A549 (cell line): ENCODE measurements around the gene TFEB. TPM values are rescaled to one million over a fixed set of nuclear protein-coding genes. Genes with fewer than 3 reads are reported as not detected.

Source experiments
- ATAC-seq, 2 experiments: fragments of 200-7000 bp in 1 of 2; fragments of >200 bp in 1 of 2; cut with Nextera tagmentation in 1 of 2; cut with Tn5 transposase in 1 of 2; 3 replicates each; pipeline versions ENCODE4 v1.8.0 to v1.9.1; 2018 to 2020; ENCODE audit warnings: mild to moderate bottlenecking in 1 of 2, moderate library complexity in 1 of 2
- CTCF ChIA-PET: fragments of 300-600 bp; sonication (Branson Sonifier 250); formaldehyde crosslinking; extraction: SDS; loops from one replicate; lab custom pipeline; 2021; ENCODE audit warnings: antibody characterized with exemption, inconsistent platforms; lab: Yijun Ruan, JAX
- POLR2A ChIA-PET: fragments of 350-600 bp; formaldehyde crosslinking; extraction: SDS; loops from one replicate; lab custom pipeline; 2021; ENCODE audit warnings: antibody characterized with exemption, inconsistent platforms; lab: Yijun Ruan, JAX
- DNase-seq, 2 experiments: peaks; one replicate each; pipeline versions ENCODE4 v3.0.0 to v3.0.0-alpha.2; 2011 to 2016; ENCODE audit warnings: low read depth in 1 of 2, low spot score in 1 of 2
- FAIRE-seq: peaks from 2 replicates; lab custom pipeline; 2011; peaks lifted over from hg19 to GRCh38; lab: Jason Lieb, UNC
- H3K27ac ChIP-seq, 2 experiments: fragments of >200 bp; sonication (Bioruptor Twin); formaldehyde crosslinking; 3 replicates each; pipeline ENCODE4 v1.5.1; 2016 to 2017
- H3K4me1 ChIP-seq: fragments of >200 bp; sonication (Bioruptor Twin); formaldehyde crosslinking; 3 replicates; pipeline ENCODE4 v1.6.1; 2016
- H3K4me2 ChIP-seq: fragments of >200 bp; sonication (Bioruptor Twin); formaldehyde crosslinking; 3 replicates; pipeline ENCODE4 v1.6.1; 2016
- H3K4me3 ChIP-seq: fragments of >200 bp; sonication (Bioruptor Twin); formaldehyde crosslinking; 3 replicates; pipeline ENCODE4 v1.5.1; 2016
- H3K9me3 ChIP-seq: fragments of >200 bp; sonication (Bioruptor Twin); formaldehyde crosslinking; 3 replicates; pipeline ENCODE4 v1.6.1; 2016
- ATOH8 ChIP-seq: fragments of 250-450 bp; sonication (Bioruptor Pico); IDR thresholded peaks from 2 replicates; pipeline ENCODE4 v1.5.0; 2020; ENCODE audit warnings: low read depth, mild to moderate bottlenecking, moderate library complexity
- CHD2 ChIP-seq: fragments of 150-350 bp; IDR thresholded peaks from 2 replicates; pipeline ENCODE4 v1.6.1; 2014; ENCODE audit warnings: low read length; ENCODE audit not compliant: partially characterized antibody
- CTCF ChIP-seq: fragments of >200 bp; sonication (Bioruptor Twin); formaldehyde crosslinking; IDR thresholded peaks from 3 replicates; pipeline ENCODE4 v1.5.1; 2016
- EHMT2 ChIP-seq: fragments of 200-600 bp; sonication (generic); IDR thresholded peaks from 2 replicates; pipeline ENCODE4 v1.6.1; 2016; ENCODE audit warnings: antibody characterized with exemption, low read depth, mild to moderate bottlenecking, moderate library complexity
- ELK1 ChIP-seq: fragments of 150-350 bp; IDR thresholded peaks from 2 replicates; pipeline ENCODE4 v1.6.1; 2014; ENCODE audit warnings: low read depth, mild to moderate bottlenecking, low read length
- HMGXB4 ChIP-seq: fragments of 250-450 bp; sonication (Bioruptor Pico); IDR thresholded peaks from 2 replicates; pipeline ENCODE4 v1.5.0; 2021; ENCODE audit warnings: mild to moderate bottlenecking, moderate library complexity, borderline replicate concordance
- KDM1A ChIP-seq: fragments of 200-600 bp; sonication (generic); IDR thresholded peaks from 2 replicates; pipeline ENCODE4 v1.6.1; 2016; ENCODE audit warnings: low read depth, mild to moderate bottlenecking
- KDM5A ChIP-seq: fragments of 200-600 bp; sonication (generic); IDR thresholded peaks from 2 replicates; pipeline ENCODE4 v1.6.1; 2016; ENCODE audit warnings: antibody characterized with exemption, mild to moderate bottlenecking
- MYC ChIP-seq: IDR thresholded peaks from 2 replicates; pipeline ENCODE4 v1.6.1; 2012; ENCODE audit warnings: mild to moderate bottlenecking, inconsistent platforms, low read length, improper control_type of control experiment, borderline replicate concordance
- POLR2AphosphoS2 ChIP-seq: conservative IDR thresholded peaks from 2 replicates; pipeline ENCODE4 v1.6.1; 2012; ENCODE audit warnings: low read length, improper control_type of control experiment, inconsistent platforms
- RCOR1 ChIP-seq: fragments of 150-350 bp; IDR thresholded peaks from 2 replicates; pipeline ENCODE4 v1.6.1; 2014; ENCODE audit warnings: antibody characterized with exemption, low read length, low read depth
- REST ChIP-seq: fragments of 200-600 bp; sonication (generic); IDR thresholded peaks from 2 replicates; pipeline ENCODE4 v1.6.1; 2016; ENCODE audit warnings: antibody characterized with exemption, mild to moderate bottlenecking, moderate library complexity
- USF2 ChIP-seq: fragments of 450-650 bp; IDR thresholded peaks from 2 replicates; pipeline ENCODE4 v1.6.1; 2014; ENCODE audit warnings: antibody characterized with exemption
- ZNF302 ChIP-seq: fragments of 250-450 bp; sonication (Bioruptor Pico); IDR thresholded peaks from 2 replicates; pipeline ENCODE4 v1.9.0; 2021; ENCODE audit warnings: inconsistent platforms, mild to moderate bottlenecking, moderate library complexity
- WGBS: methylation state at CpG from one replicate; pipeline ENCODE4 v1.1.6; 2017; ENCODE audit errors: missing lambda C conversion rate; 5-methylcytosine and 5-hydroxymethylcytosine counted together
- polyA plus RNA-seq, 4 experiments: library from polyadenylated mRNA; depleted of rRNA in 3 of 4; stranded (reverse); fragments of >200 nt; fragmentation: RNase III in 1 of 4; extraction: RNeasy Plus Mini Kit Qiagen cat#74134 plus additional on column Dnase treatment in 1 of 4; gene quantifications; 2 replicates in 3 of 4; 3 replicates in 1 of 4; pipeline ENCODE4 v1.2.3, GENCODE V29; 2011 to 2017

The TFEB gene
- polyA plus RNA-seq, 2 of the 4 experiments (the other 2 are of a cell fraction), result 3.1 to 6.1 TPM

- H3K27ac ChIP-seq, result no peak overlapping the region
- no peak for TF ChIP-seq RCOR1
- TF ChIP-seq REST, result no peak
- no peak for TF ChIP-seq ZNF302 (CRISPR knock-in tag)
- no peak for TF ChIP-seq KDM5A
- TF ChIP-seq, all 56 proteins: peak for 0
- CTCF ChIA-PET, result interaction anchor here (1.3 to 2.1 kb wide), 6 partner anchors 7 to 307 kb away, joined by 3 to 11 read pairs (median 6); no protein-coding TSS in a partner anchor
- FAIRE-seq (no peak), DNase-seq (no peak), ATAC-seq (no peak)
- Histone ChIP-seq H3K4me3 (no peak overlapping the region), H3K4me2 (no peak overlapping the region), H3K9me3 (no peaks in the 10 kb centered on the region), H3K4me1 (no peaks in the 10 kb centered on the region)
- POLR2A ChIA-PET, result interaction anchor here (0.6 kb wide), 1 partner anchor 65 kb away, joined by 3 read pairs; no protein-coding TSS in a partner anchor
- 61% methylated on average over 4 of the region's 7 CpGs for WGBS
Observed at GRCh38 chr6:41674231-41675000, 61.0 kb downstream of the TFEB start.

- ATAC-seq, result no peak
- Histone ChIP-seq H3K27ac (no peak overlapping the region), H3K4me2 (no peak overlapping the region), H3K9me3 (no peaks in the 10 kb centered on the region), H3K4me3 (no peak overlapping the region), H3K4me1 (no peaks in the 10 kb centered on the region)
- DNase-seq, result no peak
- ChIA-PET POLR2A (interaction anchor here (0.6 kb wide), 1 partner anchor 64 kb away, joined by 3 read pairs; no protein-coding TSS in a partner anchor), CTCF (interaction anchor here (1.3 to 2.1 kb wide), 4 partner anchors 8 to 306 kb away, joined by 4 to 11 read pairs (median 6); no protein-coding TSS in a partner anchor)
- 79% methylated on average over 2 of the region's 5 CpGs for WGBS
- no peak for FAIRE-seq
- TF ChIP-seq EHMT2 (no peak), POLR2AphosphoS2 (no peak), USF2 (no peak), HMGXB4 (CRISPR knock-in tag) (no peak), KDM1A (no peak), CHD2 (no peak), MYC (no peak), CTCF (no peak), ATOH8 (no peak), ELK1 (no peak)
- TF ChIP-seq, all 56 proteins: peak for 0
Observed at GRCh38 chr6:41673704-41674000, 61.8 kb downstream of the TFEB start.
